PC-9 (cell line): ENCODE data around the gene ARHGEF26. TPM values are rescaled to one million over a fixed set of nuclear protein-coding genes. Genes with fewer than 3 reads are reported as not detected.
"Not testable (repeated sequence)": the region's sequence is repeated elsewhere in the genome, so short reads cannot be mapped to it uniquely, and the experiment has no call there.

Experiments
- BruUV-seq: library from RNA; stranded (reverse); fragments of 400-500 nt; replicated peaks from 2 replicates; lab custom pipeline; 2021; lab: Mats Ljungman, UMichigan
- CTCF ChIA-PET: fragments of 300-600 bp; sonication (Branson Sonifier 250); formaldehyde crosslinking; loops from one replicate; lab custom pipeline; 2022; ENCODE audit warnings: antibody characterized with exemption; lab: Charles Lee
- POLR2A ChIA-PET: fragments of 300-600 bp; sonication (Branson Sonifier 250); formaldehyde crosslinking; loops from one replicate; lab custom pipeline; 2022; ENCODE audit warnings: antibody characterized with exemption; ENCODE audit not compliant: unreplicated experiment; lab: Charles Lee
- DNase-seq, 2 experiments: peaks; one replicate each; pipeline versions ENCODE4 v3.0.0 to v3.0.0-alpha.2; 2015 to 2022; ENCODE audit warnings: mixed read lengths in 1 of 2
- H2AFZ ChIP-seq: fragments of 200-600 bp; sonication (generic); 2 replicates; pipeline ENCODE4 v1.8.1; 2017; ENCODE audit warnings: antibody characterized with exemption
- H3F3A ChIP-seq: fragments of 200-600 bp; sonication (generic); 2 replicates; pipeline ENCODE4 v1.8.1; 2017; ENCODE audit warnings: antibody characterized with exemption, mild to moderate bottlenecking, low read depth; ENCODE audit not compliant: insufficient read depth
- H3K27ac ChIP-seq: fragments of 200-600 bp; sonication (generic); 2 replicates; pipeline ENCODE4 v1.6.1; 2016; ENCODE audit warnings: mixed run types
- H3K27me3 ChIP-seq: fragments of 200-600 bp; sonication (generic); 2 replicates; pipeline ENCODE4 v1.6.1; 2016; ENCODE audit warnings: low read depth, mixed run types; ENCODE audit not compliant: insufficient read depth
- H3K36me3 ChIP-seq: fragments of 200-600 bp; sonication (generic); 2 replicates; pipeline ENCODE4 v1.6.1; 2016; ENCODE audit warnings: low read depth, mixed run types
- H3K4me1 ChIP-seq: fragments of 200-600 bp; sonication (generic); replicated peaks from 2 replicates; pipeline ENCODE4 v1.6.1; 2016; ENCODE audit warnings: mixed run types; ENCODE audit not compliant: insufficient read depth
- H3K4me2 ChIP-seq: fragments of 200-600 bp; sonication (generic); 2 replicates; pipeline ENCODE4 v1.6.1; 2017; ENCODE audit warnings: mixed run types
- H3K4me3 ChIP-seq: fragments of 200-600 bp; sonication (generic); 2 replicates; pipeline ENCODE4 v1.6.1; 2016; ENCODE audit warnings: mixed run types
- H3K79me2 ChIP-seq: fragments of 200-600 bp; sonication (generic); 2 replicates; pipeline ENCODE4 v1.6.1; 2017; ENCODE audit warnings: low read depth, mixed run types
- H3K9me2 ChIP-seq: fragments of 200-600 bp; sonication (generic); 2 replicates; pipeline ENCODE4 v1.8.1; 2017; ENCODE audit warnings: mild to moderate bottlenecking; ENCODE audit not compliant: insufficient read depth
- H3K9me3 ChIP-seq: fragments of 200-600 bp; sonication (generic); 2 replicates; pipeline ENCODE4 v1.8.1; 2016; ENCODE audit warnings: low read depth; ENCODE audit not compliant: insufficient read depth
- H4K20me1 ChIP-seq: fragments of 200-600 bp; sonication (generic); 2 replicates; pipeline ENCODE4 v1.8.1; 2017; ENCODE audit not compliant: insufficient read depth
- CTCF ChIP-seq: fragments of 200-600 bp; sonication (generic); conservative IDR thresholded peaks from 2 replicates; pipeline ENCODE4 v1.6.1; 2017; ENCODE audit warnings: mixed run types, antibody characterized with exemption, mild to moderate bottlenecking, moderate library complexity
- EZH2 ChIP-seq: fragments of 200-600 bp; sonication (generic); IDR thresholded peaks from 2 replicates; pipeline ENCODE4 v1.8.0; 2017; ENCODE audit warnings: antibody characterized with exemption, low read depth
- intact Hi-C: fragments of 100-400 bp; cut with micrococcal nuclease; formaldehyde crosslinking; loops from one replicate; pipeline ENCODE4 v1.10.0; 2022; ENCODE audit not compliant: unreplicated experiment
- total RNA-seq: library from RNA; stranded (reverse); gene quantifications from 2 replicates; pipeline ENCODE4 v1.2.3, GENCODE V29; 2021

The ARHGEF26 gene
- total RNA-seq, 1 experiment from 2014 or later = 7.9 TPM

- Histone ChIP-seq H3K4me3 (no peak overlapping the region), H3K9me3 (no peaks in the 10 kb centered on the region), H3K27ac (no peak overlapping the region), H3F3A (peaks cover 9% of the 10 kb centered on the region; the same call in 1 of the 2 replicates), H4K20me1 (no peaks in the 10 kb centered on the region), H3K79me2 (no peaks in the 10 kb centered on the region), H3K4me1 (peaks cover 30% of the 10 kb centered on the region), H2AFZ (no peak overlapping the region), H3K9me2 (no peaks in the 10 kb centered on the region), H3K36me3 (no peaks in the 10 kb centered on the region), H3K27me3 (no peaks in the 10 kb centered on the region), H3K4me2 (no peak overlapping the region)
- intact Hi-C loops = loop anchor here (5.0 kb wide), 1 partner anchor 96 kb away; no protein-coding TSS in a partner anchor
- CTCF ChIA-PET = no interaction called here
- BruUV-seq = no TSS peak
- POLR2A ChIA-PET = no interaction called here
- TF ChIP-seq EZH2 (no peak), CTCF (no peak)
- DNase-seq = no peak
Observed at GRCh38 chr3:154086286-154086685, 34.9 kb upstream of the ARHGEF26 start.

- H3K4me3 ChIP-seq, H2AFZ ChIP-seq, BruUV-seq, H3K9me3 ChIP-seq, H3K79me2 ChIP-seq, H3K27ac ChIP-seq, H3K9me2 ChIP-seq, H4K20me1 ChIP-seq, H3K27me3 ChIP-seq, H3F3A ChIP-seq, H3K36me3 ChIP-seq, H3K4me2 ChIP-seq, POLR2A ChIA-PET, CTCF ChIA-PET, DNase-seq: not testable (repeated sequence)
- peaks cover 30% of the 10 kb centered on the region for H3K4me1 ChIP-seq
- intact Hi-C loops = loop anchor here (2.0 to 5.0 kb wide), 2 partner anchors 27 to 94 kb away; no protein-coding TSS in a partner anchor
Observed at GRCh38 chr3:154087756-154088480, 33.3 kb upstream of the ARHGEF26 start.

- peak; percentile 37 to 93 for DNase-seq
- CTCF ChIA-PET = interaction anchor here (0.6 kb wide), 1 partner anchor 31 kb away, joined by 10 read pairs; the partner anchor contains the start of gene ARHGEF26
- peaks cover 9% of the 10 kb centered on the region; the same call in 1 of the 2 replicates for H3F3A ChIP-seq
Observed at GRCh38 chr3:154089421-154090420, 31.5 kb upstream of the ARHGEF26 start.

More at GRCh38 chr3:154089421-154090420, 31.5 kb upstream of the ARHGEF26 start:
- POLR2A ChIA-PET = interaction anchor here (0.6 to 0.8 kb wide), 3 partner anchors 31 to 1182 kb away, joined by 3 read pairs; partner anchors contain the start of gene ARHGEF26
- no peaks in the 10 kb centered on the region for H4K20me1 ChIP-seq
- no peak for TF ChIP-seq CTCF
- TF ChIP-seq EZH2 = no peak
- peaks cover 27% of the 10 kb centered on the region for H3K4me1 ChIP-seq
- intact Hi-C loops = loop anchor here (2.0 to 5.0 kb wide), 2 partner anchors 29 to 93 kb away; no protein-coding TSS in a partner anchor
- H3K4me3 ChIP-seq = peak overlapping the region; percentile 36; the same call in 1 of the 2 replicates
- H2AFZ ChIP-seq = 0 out of 2 replicates have a peak overlapping the region, but pooled peaks have one; percentile 15
- no peaks in the 10 kb centered on the region for H3K27me3 ChIP-seq
- no peaks in the 10 kb centered on the region for H3K9me3 ChIP-seq
- no TSS peak for BruUV-seq
- no peaks in the 10 kb centered on the region for H3K36me3 ChIP-seq
- peak overlapping the region; percentile 39 for H3K27ac ChIP-seq
- H3K9me2 ChIP-seq = no peaks in the 10 kb centered on the region
- H3K79me2 ChIP-seq = no peaks in the 10 kb centered on the region
- H3K4me2 ChIP-seq = peak overlapping the region; percentile 74
